Bone marrow (tissue), 2 donors: ENCODE results near the gene AKR1D1.
"Not testable (repeated sequence)": the region's sequence is repeated elsewhere in the genome, so short reads cannot be mapped to it uniquely, and the experiment has no call there.

Experiments
- DNase-seq, 2 donors: peaks; one replicate each; lab custom pipeline; 2025; lab: John Stamatoyannopoulos, UW

Gene AKR1D1

DNA sequence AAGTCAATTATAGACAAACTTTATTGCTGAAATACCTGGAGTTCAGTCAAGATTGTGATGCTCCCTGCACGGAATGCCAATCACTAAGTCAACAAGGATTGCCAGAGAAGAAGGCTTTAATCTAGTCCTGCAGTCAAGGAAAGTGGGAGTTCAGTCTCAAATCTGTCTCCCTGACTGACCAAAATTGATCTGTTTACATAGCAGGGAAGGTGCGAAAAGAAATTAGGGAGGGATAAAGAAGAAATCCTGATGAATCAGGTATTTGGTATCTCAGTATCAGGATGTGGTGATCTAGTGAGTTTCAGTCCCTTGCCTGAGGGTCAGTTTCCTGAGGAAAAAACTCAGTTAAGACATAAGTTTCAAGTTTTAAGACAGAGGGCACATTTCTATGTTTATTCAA lies 2.1 kb upstream of the AKR1D1 start:
- no peak for DNase-seq

DNA sequence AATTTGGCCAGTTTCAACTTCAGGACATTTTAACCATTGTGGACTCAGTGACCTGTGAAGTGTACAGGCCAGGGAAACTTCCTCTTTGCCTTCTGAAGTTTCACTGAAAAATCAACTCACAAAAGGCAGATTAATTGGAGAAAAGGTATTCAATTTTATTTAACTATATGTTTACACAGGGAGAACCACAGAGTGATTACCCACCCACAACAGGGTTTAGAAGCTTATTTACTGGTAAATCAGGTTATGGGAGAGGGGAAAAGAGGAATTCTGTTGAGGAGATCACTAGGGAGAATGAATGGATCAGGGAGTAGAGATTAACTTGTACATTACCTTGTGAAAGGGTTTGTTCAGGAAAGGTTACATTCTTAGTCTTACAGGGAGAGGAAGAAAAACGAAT lies 1.7 kb upstream of the AKR1D1 start:
- DNase-seq: no peak

DNA sequence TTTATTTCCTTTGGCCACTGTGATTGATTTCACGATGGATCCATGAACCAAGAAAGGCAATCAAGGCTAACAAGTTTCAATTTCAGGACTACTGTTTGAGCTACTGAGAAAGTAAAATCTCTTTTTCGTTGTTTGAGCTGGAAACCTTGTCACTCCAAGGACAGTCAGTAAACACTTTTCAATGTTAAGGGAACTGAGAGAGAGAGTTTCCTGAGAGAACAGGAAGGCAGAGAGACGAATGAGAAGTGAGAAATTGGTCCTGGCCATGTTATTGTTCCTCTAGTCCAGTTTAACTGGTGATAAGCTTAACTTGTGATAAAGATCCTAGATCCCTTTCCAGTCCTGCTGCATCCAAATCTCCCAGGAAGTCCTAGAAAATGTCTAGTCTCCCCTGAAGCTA lies 909 bp upstream of the AKR1D1 start:
- no peak for DNase-seq

DNA sequence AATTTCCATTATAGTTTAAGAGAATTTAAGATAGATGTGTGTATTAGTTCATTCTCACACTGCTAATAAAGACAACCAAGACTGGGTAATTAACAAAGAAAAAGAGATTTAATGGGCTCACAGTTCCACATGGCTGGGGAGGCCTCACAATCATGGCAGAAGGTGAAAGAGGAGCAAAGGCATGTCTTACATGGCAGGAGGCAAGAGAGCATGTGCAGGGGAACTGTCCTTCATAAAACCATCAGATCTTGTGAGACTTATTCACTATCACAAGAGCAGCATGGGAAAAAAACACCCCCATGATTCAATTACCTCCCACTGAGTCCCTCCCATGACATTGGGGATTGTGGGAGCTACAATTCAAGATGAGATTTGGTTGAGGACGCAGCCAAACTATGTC lies 473 bp upstream of the AKR1D1 start:
- DNase-seq: not testable (repeated sequence)

DNA sequence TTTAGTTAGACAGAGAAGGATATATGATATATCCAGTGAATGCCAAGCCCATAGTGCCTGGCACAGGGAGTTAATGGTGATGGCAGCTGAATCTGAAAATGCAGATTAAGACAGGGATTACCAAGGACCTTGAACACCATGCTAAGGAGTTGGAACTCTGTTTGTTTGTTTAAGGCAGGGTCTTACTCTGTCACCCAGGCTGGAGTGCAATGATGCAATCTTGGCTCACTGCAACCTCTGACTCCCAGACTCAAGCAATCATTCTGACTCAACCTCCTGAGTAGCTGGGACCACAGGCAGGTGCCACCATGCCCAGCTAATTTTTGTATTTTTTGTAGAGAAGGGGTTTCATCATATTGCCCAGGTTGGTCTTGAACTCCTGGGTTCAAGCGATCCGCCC lies 1.6 kb downstream of the AKR1D1 start:
- DNase-seq: no peak

DNA sequence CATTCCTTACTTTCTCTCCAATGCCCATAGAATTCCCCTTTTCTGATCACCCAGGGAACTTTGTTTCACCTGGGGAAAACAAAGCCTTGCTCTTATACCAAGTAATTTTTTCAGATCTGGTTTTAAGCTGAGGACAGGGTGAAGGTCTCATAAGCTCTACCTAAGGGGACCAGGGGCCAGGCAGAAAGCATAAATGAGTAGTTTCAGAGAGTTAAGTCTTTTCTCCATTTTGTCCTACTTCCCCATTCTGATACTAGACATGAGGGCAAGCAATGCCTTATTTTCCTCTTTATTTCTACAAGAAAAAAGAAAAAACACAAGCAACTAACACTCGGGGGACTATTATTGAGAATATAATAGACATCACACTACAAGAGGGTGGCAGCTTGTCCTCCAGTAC lies 2.9 kb downstream of the AKR1D1 start:
- DNase-seq: no peak

DNA sequence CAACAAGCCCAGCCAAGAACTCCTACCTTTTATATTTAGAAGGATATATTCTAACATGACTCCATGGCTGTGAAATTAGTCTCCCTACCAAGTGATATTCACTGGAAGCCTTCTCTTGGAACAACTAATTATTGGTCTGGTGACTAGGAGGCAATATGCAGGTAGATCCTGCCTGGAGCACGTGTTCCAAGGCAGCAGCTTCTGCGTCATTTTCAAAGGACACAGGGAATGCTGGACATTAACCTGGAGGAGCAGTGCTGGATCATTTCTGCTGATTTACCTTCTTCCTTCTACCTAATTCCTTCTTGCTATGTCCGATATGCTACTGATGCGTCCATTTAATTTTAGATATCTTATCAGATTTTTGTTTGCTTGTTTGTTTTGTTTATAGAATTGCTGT lies 5.6 kb downstream of the AKR1D1 start:
- no peak for DNase-seq

DNA sequence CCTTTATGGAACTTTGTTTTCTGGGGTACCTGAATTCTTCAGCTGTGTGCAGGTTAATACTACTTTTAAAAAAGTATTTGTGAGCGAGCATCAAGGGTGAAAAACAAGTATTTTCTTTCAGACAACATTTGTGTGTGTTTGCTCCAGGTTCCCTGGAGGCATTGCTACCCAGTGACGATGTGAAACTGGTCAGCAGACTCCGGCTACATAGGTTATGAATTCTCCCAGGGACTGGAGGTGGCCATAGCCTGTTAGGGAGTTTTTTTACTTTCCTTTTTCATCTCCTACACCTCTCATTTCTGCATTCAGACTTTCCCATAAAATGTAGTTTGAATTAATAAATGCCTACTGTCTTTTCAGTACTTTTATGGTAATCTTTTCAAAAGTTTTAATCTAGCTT lies 7.6 kb downstream of the AKR1D1 start:
- no peak for DNase-seq

DNA sequence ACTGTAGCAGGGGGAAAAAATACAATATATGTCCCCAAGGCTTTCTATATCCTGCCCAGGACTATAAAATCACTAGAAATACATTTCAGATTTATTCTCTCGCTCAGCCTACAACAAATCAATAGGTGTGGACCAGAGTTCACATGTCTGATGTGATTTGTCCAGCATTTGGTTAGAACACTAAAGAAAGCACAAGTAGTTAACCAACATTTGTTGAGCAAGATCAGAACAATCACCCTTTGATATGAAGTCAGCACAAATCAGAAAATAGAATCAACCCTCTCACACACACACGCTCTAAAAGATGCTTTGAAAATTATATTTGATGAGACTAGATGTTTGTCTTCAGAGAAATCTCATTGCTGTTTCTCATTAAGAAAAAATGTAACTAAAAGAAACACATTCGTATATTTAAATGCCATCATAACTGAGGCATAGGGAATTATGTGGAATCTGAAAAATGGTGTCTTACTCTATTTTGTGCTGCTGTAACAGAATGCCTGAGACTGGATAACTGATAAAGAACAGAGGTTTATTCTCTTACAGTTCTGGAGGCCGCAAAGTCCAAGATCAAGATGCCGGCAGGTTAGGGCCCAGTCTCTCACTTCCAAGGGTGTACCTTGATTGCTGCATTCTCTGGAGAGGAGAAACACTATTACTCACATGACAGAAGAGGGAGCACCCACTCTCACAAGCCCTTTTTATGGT lies 10.5 kb downstream of the AKR1D1 start:
- DNase-seq: no peak

DNA sequence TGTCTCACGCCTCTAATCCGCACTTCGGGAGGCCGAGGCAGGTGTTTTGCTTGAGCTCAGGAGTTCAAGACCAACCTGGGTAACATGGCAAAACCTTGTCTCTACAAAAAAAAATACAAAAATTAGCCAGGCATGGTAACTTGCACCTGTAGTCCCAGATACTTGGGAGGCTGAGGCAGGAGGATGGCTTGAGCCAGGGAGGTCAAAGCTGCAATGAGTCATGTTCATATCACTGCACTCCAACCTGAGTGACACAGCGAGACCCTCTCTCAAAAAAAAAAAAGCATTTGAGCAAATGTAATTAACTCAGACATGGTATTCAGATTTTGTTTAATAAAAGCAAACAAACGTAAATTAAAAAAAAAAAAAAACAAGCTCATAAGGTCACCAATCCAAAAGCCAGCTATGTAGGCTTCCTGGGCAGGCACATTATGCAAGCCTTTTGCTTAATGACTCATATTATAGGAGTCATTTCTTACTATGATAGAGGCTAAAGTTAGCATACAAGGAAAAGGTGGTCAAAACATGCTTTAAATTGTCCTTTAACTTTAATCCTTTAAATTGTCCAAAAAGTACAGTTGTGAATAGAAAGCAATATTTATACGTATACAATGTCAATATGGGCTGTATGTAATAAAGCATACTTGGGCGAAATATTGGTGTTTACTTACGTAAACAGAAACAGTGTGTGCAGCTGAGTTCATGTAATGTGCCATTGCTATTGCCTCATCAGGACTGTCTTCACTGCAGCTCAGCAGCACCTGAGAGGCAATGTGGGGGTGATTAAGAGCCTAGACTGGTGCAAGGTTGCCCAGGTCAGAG lies 13.0 kb downstream of the AKR1D1 start:
- no peak for DNase-seq

DNA sequence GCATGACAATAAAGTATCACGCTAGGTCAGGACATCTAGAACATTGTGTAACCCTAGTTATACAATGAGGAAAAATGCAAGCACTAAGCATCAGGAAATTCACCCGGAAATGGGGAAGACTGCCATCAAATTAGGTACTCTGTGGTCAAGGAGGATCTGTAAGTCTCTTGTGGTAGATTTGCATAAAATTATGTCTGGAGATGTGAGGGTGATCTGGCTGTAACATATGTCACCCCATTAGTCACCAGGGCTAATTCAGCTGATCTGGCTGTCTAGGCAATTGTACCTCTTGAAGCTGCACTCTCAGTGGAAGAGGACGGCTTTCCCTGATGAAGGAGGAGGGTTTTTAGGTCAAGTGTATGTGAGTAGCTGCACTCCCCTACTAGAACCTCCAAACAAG lies 14.8 kb downstream of the AKR1D1 start:
- DNase-seq: no peak

DNA sequence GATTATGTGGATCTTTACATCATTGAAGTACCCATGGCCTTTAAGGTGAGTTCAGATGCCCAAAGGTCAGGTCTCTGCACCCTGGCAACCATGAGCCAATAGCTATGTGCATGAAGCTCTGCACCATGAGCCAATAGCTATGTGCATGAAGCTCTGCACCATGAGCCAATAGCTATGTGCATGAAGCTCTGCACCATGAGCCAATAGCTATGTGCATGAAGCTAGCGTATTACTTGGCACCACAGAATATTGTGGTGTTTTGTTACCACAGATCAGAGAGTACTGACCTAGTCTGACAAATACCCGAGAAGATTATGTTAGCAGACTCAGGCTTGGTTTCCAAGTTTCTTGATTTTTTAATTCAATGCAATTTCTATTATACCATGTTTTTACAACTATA lies 15.6 kb downstream of the AKR1D1 start:
- not testable (repeated sequence) for DNase-seq

DNA sequence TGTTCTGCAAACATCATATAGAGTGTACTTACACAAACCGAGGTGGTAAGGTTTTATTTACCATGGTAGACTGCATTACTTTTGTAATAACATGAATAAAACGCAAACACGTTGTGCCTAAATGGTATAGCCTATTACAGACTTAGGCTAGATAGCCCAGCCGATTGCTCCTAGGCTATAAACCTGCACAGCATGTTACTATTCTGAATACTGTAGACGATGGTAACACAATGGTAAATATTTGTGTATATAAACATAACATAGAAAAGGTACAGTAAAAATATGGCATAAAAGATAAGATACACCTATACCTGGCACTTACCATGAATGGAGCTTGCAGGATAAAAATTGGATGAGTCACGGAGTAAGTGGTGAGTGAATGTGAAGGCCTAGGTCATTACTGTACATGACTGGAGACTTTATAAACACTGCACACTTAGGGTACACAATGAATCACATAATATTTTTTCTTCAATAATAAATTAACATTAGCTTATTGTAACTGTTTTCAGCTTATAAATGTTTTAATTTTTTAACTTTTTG lies 16.3 kb downstream of the AKR1D1 start:
- no peak for DNase-seq

DNA sequence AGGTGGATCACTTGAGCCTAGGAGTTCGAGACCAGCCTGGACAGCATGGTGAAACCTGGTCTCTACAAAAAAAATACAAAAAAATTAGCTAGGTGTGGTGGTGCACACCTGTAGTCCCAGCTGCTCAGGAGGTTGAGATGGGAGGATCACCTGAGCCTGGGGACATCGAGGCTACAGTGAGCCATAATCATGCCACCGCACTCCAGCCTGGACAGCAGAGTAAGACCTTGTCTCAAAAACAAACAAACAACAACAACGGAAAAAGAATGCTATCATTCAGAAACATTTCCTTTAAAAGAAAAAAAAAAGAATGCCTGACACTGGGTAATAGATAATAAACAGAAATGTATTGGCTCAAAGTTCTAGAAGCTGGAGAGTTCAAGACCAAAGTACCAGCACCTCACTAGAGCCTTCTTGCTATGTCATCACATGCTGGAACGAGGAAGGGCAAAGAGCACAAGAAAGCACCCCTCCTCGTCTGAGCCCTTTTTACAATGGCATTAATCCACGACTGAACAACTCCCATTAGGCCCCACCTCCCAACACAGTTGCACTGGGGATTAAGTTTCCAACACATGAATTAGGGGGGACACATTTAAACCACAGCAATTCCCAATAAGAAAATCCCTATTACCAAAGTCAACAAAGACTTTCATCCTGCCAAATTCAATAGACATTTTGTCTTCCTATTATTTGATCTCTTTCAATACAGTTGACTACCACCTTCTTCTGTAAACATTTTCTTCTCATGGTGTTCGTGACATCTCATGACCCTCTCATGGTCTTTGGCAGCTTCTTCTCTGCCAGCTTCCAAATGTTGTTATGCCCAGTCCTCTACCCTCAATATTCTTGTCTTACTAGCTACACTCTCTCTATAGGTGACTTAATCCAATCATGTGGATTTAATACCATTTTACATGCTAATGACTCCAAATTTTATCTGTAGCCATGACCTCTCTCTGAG lies 20.0 kb downstream of the AKR1D1 start:
- no peak for DNase-seq

DNA sequence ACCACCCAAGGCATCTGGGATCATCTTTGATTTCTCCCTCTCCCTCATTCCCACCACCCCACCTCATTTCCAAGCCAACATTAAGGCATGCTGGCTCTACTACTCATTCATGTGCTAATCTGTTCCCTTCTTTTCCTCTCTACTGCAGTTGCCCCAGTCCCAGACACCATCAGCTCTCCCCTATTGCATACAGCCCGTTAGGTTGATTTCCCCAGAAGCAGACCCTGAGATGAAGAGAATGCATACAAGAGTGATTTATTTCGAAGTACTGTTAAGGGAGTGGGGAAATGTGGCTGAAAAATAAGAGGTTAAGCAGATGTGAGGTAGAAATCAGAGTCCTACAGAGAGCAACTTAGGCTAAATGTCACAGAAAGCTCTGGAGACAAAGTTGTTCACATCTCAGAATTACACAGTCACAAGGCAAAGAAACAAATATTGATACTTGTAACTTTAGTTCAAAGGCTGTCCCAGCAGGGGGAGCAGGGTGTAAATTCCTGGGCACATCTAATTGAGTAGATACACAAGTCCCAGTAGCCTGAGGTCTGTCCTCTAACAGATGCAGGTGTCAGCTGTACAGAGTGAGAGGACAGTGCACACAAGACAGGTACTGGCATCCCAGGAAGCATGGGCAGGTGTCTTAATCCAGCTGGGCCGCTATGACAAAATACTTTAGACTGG lies 20.9 kb downstream of the AKR1D1 start:
- peak in 1 of 2 donors; percentile 1 for DNase-seq

DNA sequence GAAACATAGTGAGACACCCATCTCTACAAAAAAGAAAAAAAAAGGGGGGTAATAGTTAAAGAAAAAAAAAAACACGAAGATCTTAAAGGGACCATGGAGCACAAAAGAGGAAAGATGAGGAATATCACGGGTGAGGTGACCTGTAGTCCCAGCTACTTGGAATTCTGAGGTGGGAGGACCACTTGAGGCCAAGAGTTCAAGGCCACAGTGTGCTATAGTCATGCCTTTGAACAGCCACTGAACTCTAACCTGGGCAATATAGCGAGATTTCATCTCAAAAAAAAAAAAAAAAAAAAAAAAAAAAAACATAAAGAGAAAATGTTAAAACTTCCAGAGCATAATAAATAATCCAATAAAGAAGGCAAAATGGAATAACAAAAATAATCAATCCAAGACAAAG lies 23.6 kb downstream of the AKR1D1 start:
- DNase-seq: no peak

DNA sequence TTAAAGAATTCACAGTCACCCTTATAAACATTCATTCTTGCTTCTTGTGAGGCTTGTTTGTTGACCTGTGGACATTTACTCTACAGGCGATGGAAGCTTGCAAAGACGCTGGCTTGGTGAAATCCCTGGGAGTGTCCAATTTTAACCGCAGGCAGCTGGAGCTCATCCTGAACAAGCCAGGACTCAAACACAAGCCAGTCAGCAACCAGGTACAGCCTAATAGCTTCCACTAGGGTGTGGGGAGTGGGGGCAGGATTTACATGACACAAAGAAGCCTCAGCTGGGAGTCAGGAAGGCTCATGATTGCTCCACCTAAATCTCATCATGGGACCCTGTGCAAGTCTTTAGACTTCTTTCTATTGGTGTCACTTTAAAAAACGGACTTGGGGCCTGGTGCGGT lies 29.0 kb downstream of the AKR1D1 start:
- no peak for DNase-seq

DNA sequence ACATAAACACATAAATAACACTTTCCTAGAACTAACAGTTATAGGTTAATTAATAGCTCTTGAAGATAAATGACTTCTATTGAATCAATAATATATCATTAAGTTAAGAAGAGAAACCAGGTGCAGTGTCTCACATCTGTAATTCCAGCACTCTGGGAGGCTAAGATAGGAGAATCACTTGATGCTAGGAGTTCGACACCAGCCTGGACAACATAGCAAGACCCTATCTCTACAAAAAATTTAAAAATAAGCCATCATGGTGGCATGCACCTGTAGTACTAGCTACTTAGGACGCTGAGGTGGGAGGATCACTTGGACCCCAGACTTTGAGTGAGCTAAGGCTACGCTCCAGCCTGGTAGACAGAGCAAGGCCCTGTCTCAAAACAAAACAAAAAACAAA lies 38.8 kb downstream of the AKR1D1 start:
- DNase-seq: no peak

DNA sequence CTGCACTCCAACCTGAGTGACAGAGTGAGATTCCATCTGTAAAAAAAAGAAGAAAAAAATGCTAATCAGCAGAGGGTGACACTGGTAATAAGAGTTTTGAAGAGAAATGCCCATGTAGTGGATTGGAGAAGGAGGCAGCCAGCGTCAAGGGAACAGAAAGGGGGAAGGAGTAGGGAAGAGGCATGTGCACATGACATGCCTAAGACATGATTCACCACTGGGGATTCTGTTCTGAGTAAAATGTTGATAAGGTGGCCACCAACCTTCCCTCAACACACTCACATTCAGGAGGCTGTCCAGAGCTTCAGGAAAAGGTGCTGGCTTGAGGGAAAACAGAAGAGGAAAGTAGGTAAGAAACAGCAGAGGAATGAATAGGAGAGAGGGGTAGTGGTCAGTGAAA lies 39.9 kb downstream of the AKR1D1 start:
- no peak for DNase-seq

DNA sequence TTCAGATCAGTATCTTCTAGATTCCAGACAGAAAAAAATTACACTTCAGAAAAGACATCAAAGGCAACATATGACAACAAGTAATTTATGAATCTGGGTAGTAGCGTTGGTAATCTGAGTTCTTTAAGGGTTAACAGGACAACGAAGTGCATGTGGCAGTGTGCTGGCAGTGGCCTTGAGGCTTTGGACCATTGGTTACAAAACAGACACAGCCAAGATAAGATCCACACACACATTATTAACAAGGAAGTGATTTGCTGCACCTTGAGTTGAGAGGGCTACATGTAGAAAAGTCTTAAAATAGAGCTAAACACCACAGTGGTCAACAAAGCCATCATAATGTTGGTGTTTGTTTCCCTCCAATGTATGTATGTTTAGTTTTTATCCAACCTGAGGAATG lies 40.6 kb downstream of the AKR1D1 start:
- no peak for DNase-seq

DNA sequence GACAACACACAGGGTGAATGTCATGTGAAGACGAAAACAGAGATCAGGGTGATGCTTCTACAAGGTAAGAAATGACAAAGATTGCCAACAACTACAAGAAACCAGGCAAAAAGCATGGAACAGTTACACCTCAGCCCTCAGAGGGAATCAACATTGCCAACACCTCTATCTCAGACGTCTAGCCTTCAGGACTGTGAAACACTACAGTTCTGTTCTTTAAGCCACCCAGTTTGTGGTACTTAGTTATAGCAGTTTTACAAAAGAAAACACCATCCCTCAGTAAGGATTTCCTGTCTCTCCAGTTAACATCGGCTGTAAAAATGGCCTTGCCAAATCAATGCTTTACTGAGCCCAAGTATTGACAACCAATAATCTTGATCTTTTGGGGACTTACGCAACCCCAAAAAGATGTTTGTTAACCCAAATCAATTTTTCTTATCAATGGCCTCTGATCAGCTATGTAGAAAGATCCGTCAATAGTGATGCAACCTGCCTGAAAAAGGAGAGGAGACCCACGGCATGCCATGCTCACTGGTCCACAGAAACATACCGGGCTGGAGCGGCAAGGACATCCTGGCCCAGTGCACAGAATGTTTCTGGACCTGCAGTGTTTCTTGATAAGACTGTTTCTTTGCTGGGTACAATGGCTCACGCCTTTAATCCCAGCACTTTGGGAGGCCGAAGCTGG lies 44.0 kb downstream of the AKR1D1 start:
- no peak for DNase-seq
